ENCODE data around the gene ADGRA1. TPM values are rescaled to one million over a fixed set of nuclear protein-coding genes. Genes with fewer than 3 reads are reported as not detected.

Gene ADGRA1
- total RNA-seq, 4 donors from 2014 or later = 0.13 TPM; not detected in 3

GRCh38 chr10:133131734-133132472, 44.2 kb downstream of the ADGRA1 start:
- ATAC-seq = no peak
- Histone ChIP-seq H3K27ac (no peak overlapping the region), H3K27me3 (peaks cover 29% of the 10 kb centered on the region), H3K36me3 (no peaks in the 10 kb centered on the region), H3K4me1 (no peaks in the 10 kb centered on the region), H3K4me3 (no peak overlapping the region), H3K9me3 (no peaks in the 10 kb centered on the region)
- WGBS, 2 donors (ENCODE audit: low coverage in 1 of 2) = 67 to 77% methylated on average over 11 to 12 of the region's 41 CpGs
- TF ChIP-seq, protein P1, sequence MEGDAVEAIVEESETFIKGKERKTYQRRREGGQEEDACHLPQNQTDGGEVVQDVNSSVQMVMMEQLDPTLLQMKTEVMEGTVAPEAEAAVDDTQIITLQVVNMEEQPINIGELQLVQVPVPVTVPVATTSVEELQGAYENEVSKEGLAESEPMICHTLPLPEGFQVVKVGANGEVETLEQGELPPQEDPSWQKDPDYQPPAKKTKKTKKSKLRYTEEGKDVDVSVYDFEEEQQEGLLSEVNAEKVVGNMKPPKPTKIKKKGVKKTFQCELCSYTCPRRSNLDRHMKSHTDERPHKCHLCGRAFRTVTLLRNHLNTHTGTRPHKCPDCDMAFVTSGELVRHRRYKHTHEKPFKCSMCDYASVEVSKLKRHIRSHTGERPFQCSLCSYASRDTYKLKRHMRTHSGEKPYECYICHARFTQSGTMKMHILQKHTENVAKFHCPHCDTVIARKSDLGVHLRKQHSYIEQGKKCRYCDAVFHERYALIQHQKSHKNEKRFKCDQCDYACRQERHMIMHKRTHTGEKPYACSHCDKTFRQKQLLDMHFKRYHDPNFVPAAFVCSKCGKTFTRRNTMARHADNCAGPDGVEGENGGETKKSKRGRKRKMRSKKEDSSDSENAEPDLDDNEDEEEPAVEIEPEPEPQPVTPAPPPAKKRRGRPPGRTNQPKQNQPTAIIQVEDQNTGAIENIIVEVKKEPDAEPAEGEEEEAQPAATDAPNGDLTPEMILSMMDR (IDR thresholded peaks at IDR 0.05) = no peak
- TF ChIP-seq POLR2A (IDR thresholded peaks at IDR 0.05) = no peak
- TF ChIP-seq EP300 (IDR thresholded peaks at IDR 0.05) = no peak
- TF ChIP-seq POLR2AphosphoS5 (IDR thresholded peaks at IDR 0.05) = no peak

GRCh38 chr10:133132473-133133291, 45.0 kb downstream of the ADGRA1 start:
- Histone ChIP-seq H3K9me3 (no peaks in the 10 kb centered on the region), H3K36me3 (no peaks in the 10 kb centered on the region), H3K4me1 (no peaks in the 10 kb centered on the region), H3K27ac (no peak overlapping the region), H3K4me3 (no peak overlapping the region), H3K27me3 (peaks cover 27% of the 10 kb centered on the region)
- no peak for TF ChIP-seq POLR2A (IDR thresholded peaks at IDR 0.05)
- TF ChIP-seq, protein P1 (IDR thresholded peaks at IDR 0.05) = no peak
- no peak for TF ChIP-seq EP300 (IDR thresholded peaks at IDR 0.05)
- TF ChIP-seq POLR2AphosphoS5 (IDR thresholded peaks at IDR 0.05) = no peak
- WGBS, 2 donors (ENCODE audit: low coverage in 1 of 2) = 91 to 92% methylated on average over 9 to 10 of the region's 26 CpGs
- ATAC-seq = no peak

- 67 to 74% methylated on average over 2 to 6 of the region's 20 CpGs for WGBS, 2 donors (ENCODE audit: low coverage in 1 of 2)
- no peaks in the 10 kb centered on the region for H3K36me3 ChIP-seq
- no peak for ATAC-seq
- no peak overlapping the region for H3K4me3 ChIP-seq
- H3K4me1 ChIP-seq = no peaks in the 10 kb centered on the region
- peaks cover 29% of the 10 kb centered on the region for H3K27me3 ChIP-seq
- TF ChIP-seq, protein P1 (IDR thresholded peaks at IDR 0.05) = no peak
- no peaks in the 10 kb centered on the region for H3K9me3 ChIP-seq
- H3K27ac ChIP-seq = no peak overlapping the region
Measured at GRCh38 chr10:133133471-133134231, 45.9 kb downstream of the ADGRA1 start.

GRCh38 chr10:133134411-133135115, 46.8 kb downstream of the ADGRA1 start:
- TF ChIP-seq EP300 (IDR thresholded peaks at IDR 0.05) = no peak
- TF ChIP-seq POLR2AphosphoS5 (IDR thresholded peaks at IDR 0.05) = no peak
- TF ChIP-seq, protein P1 (IDR thresholded peaks at IDR 0.05) = no peak
- no peak for TF ChIP-seq POLR2A (IDR thresholded peaks at IDR 0.05)
- no peak for ATAC-seq
- Histone ChIP-seq H3K4me1 (no peaks in the 10 kb centered on the region), H3K36me3 (no peaks in the 10 kb centered on the region), H3K9me3 (no peaks in the 10 kb centered on the region), H3K4me3 (no peak overlapping the region), H3K27ac (no peak overlapping the region), H3K27me3 (peaks cover 24% of the 10 kb centered on the region)
- 54 to 63% methylated on average over 6 to 14 of the region's 20 CpGs for WGBS, 2 donors (ENCODE audit: low coverage in 1 of 2)
